ENCODE measurements around the gene PKLR.
"Not testable (repeated sequence)": the region's sequence is repeated elsewhere in the genome, so short reads cannot be mapped to it uniquely, and the experiment has no call there.

The PKLR gene

DNA sequence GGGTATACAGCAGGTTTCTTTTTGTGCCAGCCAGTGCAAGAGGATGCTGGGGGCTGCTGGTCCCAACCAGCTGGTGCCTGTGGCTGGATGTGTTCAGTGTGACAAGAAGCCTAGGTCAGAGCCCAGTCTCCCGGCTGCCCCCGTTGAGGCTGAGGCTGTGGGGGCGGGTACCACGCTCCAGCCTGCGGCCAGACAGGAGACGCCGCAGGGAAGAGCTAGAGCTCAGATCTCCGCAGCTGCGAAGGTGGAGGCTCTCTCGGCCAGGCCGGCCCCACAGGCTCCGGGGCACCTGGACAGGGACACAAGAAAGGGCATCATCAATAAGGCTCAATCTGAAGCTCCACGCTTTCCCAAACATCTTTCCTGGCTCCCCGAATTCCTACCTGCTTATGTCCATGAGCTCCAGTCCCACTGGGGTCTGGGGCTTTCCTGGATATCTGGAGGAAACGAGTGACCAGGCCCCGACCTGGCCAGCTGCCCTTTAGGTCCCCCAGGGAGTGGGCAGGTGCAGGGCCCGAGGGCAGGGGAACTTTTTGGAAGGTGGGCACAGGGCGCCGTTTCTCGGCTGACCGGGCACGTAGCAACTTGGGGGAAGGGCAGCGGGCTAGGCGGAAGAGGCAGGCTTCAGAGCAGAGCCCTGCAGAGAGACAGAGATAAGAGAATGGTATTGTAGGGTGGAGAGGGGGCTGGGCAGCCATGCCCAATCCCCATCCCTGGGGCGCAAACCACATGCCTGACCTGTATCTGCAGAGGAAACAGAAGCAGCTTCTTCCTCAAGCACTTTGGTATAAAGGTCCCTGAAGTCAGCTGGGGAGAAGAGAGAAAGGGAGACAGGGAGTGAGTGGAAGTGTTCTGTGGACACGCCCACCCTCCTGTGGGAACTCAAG lies 53.3 kb downstream of the PKLR start:
- no peak for DNase-seq (ENCODE audit: low read depth in 1 of 2, low spot score in 1 of 2)
- Histone ChIP-seq H3K27me3 (ENCODE audit: insufficient read depth, poor library complexity, severe bottlenecking) (no peaks in the 10 kb centered on the region), H3K27ac (replicated peaks) (no peak overlapping the region), H3K4me3 (replicated peaks; ENCODE audit: insufficient read depth, low read length) (no peak overlapping the region)
- TF ChIP-seq, protein P1, sequence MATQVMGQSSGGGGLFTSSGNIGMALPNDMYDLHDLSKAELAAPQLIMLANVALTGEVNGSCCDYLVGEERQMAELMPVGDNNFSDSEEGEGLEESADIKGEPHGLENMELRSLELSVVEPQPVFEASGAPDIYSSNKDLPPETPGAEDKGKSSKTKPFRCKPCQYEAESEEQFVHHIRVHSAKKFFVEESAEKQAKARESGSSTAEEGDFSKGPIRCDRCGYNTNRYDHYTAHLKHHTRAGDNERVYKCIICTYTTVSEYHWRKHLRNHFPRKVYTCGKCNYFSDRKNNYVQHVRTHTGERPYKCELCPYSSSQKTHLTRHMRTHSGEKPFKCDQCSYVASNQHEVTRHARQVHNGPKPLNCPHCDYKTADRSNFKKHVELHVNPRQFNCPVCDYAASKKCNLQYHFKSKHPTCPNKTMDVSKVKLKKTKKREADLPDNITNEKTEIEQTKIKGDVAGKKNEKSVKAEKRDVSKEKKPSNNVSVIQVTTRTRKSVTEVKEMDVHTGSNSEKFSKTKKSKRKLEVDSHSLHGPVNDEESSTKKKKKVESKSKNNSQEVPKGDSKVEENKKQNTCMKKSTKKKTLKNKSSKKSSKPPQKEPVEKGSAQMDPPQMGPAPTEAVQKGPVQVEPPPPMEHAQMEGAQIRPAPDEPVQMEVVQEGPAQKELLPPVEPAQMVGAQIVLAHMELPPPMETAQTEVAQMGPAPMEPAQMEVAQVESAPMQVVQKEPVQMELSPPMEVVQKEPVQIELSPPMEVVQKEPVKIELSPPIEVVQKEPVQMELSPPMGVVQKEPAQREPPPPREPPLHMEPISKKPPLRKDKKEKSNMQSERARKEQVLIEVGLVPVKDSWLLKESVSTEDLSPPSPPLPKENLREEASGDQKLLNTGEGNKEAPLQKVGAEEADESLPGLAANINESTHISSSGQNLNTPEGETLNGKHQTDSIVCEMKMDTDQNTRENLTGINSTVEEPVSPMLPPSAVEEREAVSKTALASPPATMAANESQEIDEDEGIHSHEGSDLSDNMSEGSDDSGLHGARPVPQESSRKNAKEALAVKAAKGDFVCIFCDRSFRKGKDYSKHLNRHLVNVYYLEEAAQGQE (IDR thresholded peaks at IDR 0.05; ENCODE audit: insufficient replicate concordance, low read depth) = no peak
- TF ChIP-seq SPI1 (IDR thresholded peaks at IDR 0.05; ENCODE audit: borderline replicate concordance, low read depth) (no peak), POLR2AphosphoS5 (IDR thresholded peaks at IDR 0.05; ENCODE audit: low read depth) (no peak), GABPA (IDR thresholded peaks at IDR 0.05; ENCODE audit: low read depth) (no peak)
- TF ChIP-seq, protein P2, sequence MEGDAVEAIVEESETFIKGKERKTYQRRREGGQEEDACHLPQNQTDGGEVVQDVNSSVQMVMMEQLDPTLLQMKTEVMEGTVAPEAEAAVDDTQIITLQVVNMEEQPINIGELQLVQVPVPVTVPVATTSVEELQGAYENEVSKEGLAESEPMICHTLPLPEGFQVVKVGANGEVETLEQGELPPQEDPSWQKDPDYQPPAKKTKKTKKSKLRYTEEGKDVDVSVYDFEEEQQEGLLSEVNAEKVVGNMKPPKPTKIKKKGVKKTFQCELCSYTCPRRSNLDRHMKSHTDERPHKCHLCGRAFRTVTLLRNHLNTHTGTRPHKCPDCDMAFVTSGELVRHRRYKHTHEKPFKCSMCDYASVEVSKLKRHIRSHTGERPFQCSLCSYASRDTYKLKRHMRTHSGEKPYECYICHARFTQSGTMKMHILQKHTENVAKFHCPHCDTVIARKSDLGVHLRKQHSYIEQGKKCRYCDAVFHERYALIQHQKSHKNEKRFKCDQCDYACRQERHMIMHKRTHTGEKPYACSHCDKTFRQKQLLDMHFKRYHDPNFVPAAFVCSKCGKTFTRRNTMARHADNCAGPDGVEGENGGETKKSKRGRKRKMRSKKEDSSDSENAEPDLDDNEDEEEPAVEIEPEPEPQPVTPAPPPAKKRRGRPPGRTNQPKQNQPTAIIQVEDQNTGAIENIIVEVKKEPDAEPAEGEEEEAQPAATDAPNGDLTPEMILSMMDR (IDR thresholded peaks at IDR 0.05; ENCODE audit: insufficient read depth, low read length) = no peak

DNA sequence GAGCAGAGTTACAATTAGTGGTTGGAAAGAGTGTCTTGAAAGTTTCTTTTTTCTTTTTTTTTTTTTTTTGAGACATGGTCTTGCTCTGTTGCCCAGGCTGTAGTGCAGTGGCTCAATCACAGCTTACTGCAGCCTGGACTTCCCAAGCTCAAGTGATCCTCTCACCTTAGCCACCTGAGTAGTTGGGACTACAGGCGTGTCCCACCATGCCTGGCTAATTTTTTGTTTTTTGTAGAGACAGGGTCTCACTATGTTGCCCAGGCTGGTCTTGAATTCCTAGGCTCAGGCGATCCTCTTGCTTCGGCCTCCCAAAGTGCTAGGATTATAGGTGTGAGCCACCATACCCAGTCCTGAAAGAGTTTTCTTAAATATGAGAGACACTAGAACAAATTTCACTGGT lies 54.4 kb downstream of the PKLR start:
- not testable (repeated sequence) for H3K27me3 ChIP-seq (ENCODE audit: insufficient read depth, poor library complexity, severe bottlenecking); H3K27ac ChIP-seq (replicated peaks); DNase-seq (ENCODE audit: low read depth in 1 of 2, low spot score in 1 of 2); H3K4me3 ChIP-seq (replicated peaks; ENCODE audit: insufficient read depth, low read length)

DNA sequence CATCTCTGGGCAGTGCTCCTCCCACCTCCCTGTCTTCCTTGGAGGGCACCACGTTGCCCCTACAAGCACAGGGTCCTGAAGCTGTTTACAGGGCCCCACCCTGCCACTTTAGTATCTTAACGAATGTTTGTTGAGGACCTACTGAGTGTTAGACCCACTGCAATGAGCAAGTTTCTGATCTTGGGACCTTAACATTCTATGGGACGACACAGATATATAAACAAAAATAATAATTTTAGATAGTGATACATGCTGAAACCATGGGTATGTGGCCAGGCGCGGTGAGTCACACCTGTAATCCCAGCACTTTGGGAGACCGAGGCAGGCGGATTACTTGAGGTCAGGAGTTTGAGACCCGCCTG lies 56.1 kb downstream of the PKLR start:
- peak overlapping the region; percentile 60 for H3K4me3 ChIP-seq (replicated peaks; ENCODE audit: insufficient read depth, low read length)
- peak overlapping the region; percentile 75 for H3K27ac ChIP-seq (replicated peaks)
- no peaks in the 10 kb centered on the region for H3K27me3 ChIP-seq (ENCODE audit: insufficient read depth, poor library complexity, severe bottlenecking)
- no peak for TF ChIP-seq GABPA (IDR thresholded peaks at IDR 0.05; ENCODE audit: low read depth)
- no peak for TF ChIP-seq POLR2AphosphoS5 (IDR thresholded peaks at IDR 0.05; ENCODE audit: low read depth)
- TF ChIP-seq, protein P2 (IDR thresholded peaks at IDR 0.05; ENCODE audit: insufficient read depth, low read length) = no peak
- TF ChIP-seq SPI1 (IDR thresholded peaks at IDR 0.05; ENCODE audit: borderline replicate concordance, low read depth) = no peak
- TF ChIP-seq, protein P1 (IDR thresholded peaks at IDR 0.05; ENCODE audit: insufficient replicate concordance, low read depth) = no peak
- DNase-seq (ENCODE audit: low read depth in 1 of 2, low spot score in 1 of 2) = no peak

DNA sequence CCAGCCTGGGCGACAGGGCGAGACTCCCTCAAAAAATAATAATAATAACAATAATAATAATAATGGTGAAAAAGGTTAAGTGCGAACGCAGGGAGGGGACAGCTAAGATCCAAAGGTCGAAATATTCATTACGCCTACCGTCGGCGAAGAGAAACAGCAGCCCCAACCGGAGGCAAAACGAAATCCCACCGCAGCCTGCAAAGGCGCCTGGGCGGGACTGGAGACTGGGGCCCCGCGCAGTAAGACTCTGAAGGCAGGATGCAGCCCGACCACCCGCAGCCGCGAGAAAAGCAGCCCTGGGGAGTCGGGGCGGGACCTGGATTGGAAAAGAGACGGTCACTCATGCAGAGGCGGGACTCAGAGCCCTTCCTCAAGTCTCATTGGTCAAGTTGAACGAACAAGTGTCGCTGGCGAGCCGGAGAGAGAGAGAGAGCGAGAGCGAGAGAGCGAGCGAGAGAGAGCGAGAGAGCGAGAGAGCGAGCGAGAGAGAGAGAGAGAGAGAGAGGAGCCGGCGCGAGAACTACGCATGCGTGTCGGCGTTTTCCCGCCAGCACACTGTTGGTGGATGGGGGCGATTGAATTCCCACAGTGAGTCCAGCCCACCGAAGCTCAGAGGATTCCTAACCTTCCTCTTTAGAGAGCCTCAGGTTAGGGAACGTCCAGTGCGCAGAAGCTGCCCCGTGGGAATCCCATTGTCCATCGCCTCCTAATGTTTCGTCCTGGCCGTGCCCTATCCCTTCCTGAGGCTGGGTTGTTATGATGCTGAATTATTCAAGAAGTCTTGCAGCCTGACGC lies 56.7 kb downstream of the PKLR start:
- Histone ChIP-seq H3K4me3 (replicated peaks; ENCODE audit: insufficient read depth, low read length) (peak overlapping the region; percentile 60), H3K27me3 (ENCODE audit: insufficient read depth, poor library complexity, severe bottlenecking) (no peaks in the 10 kb centered on the region), H3K27ac (replicated peaks) (peak overlapping the region; percentile 75)
- TF ChIP-seq SPI1 (IDR thresholded peaks at IDR 0.05; ENCODE audit: borderline replicate concordance, low read depth) = no peak
- TF ChIP-seq, protein P1 (IDR thresholded peaks at IDR 0.05; ENCODE audit: insufficient replicate concordance, low read depth) = peak; percentile 54
- TF ChIP-seq POLR2AphosphoS5 (IDR thresholded peaks at IDR 0.05; ENCODE audit: low read depth) = peak; percentile 90
- no peak for TF ChIP-seq GABPA (IDR thresholded peaks at IDR 0.05; ENCODE audit: low read depth)
- TF ChIP-seq, protein P2 (IDR thresholded peaks at IDR 0.05; ENCODE audit: insufficient read depth, low read length) = peak; percentile 23
- peak; percentile 98 to 99 for DNase-seq (ENCODE audit: low read depth in 1 of 2, low spot score in 1 of 2)
